CD8-positive, alpha-beta memory T cell (primary cell): ENCODE results near the gene GTPBP6. TPM values are rescaled to one million over a fixed set of nuclear protein-coding genes. Genes with fewer than 3 reads are reported as not detected.

Source experiments
- CTCF ChIA-PET: fragments of 350-600 bp; sonication (Branson Sonifier 250); formaldehyde crosslinking; loops from one replicate; lab custom pipeline; 2021; ENCODE audit warnings: antibody characterized with exemption; lab: Charles Lee
- POLR2A ChIA-PET: fragments of 350-600 bp; sonication (Branson Sonifier 250); formaldehyde crosslinking; loops from one replicate; lab custom pipeline; 2021; ENCODE audit warnings: antibody characterized with exemption; lab: Charles Lee
- DNase-seq, 5 donors: peaks; one replicate each; pipeline versions ENCODE4 v3.0.0 to v3.0.0-alpha.2; 2020 to 2022; ENCODE audit warnings: mixed read lengths in 1 of 5
- H3K27ac ChIP-seq: one replicate; pipeline ENCODE4 v1.7.0; 2013; ENCODE audit warnings: low read depth, mild to moderate bottlenecking, low read length, moderate library complexity
- H3K27me3 ChIP-seq: 2 replicates; pipeline ENCODE4 v1.7.0; 2013; ENCODE audit warnings: low read length, mild to moderate bottlenecking; ENCODE audit not compliant: insufficient read depth, poor library complexity, severe bottlenecking
- H3K36me3 ChIP-seq: 2 replicates; pipeline ENCODE4 v1.7.0; 2013; ENCODE audit warnings: mild to moderate bottlenecking, low read length, moderate library complexity; ENCODE audit not compliant: insufficient read depth
- H3K4me1 ChIP-seq: 2 replicates; pipeline ENCODE4 v1.7.0; 2013; ENCODE audit warnings: mild to moderate bottlenecking, low read length, moderate library complexity; ENCODE audit not compliant: insufficient read depth
- H3K4me3 ChIP-seq: 2 replicates; pipeline ENCODE4 v1.7.0; 2013; ENCODE audit warnings: mild to moderate bottlenecking, low read length
- H3K9me3 ChIP-seq: 2 replicates; pipeline ENCODE4 v1.7.0; 2013; ENCODE audit warnings: mild to moderate bottlenecking, low read length
- H3K27ac Mint-ChIP-seq, 8 donors: one replicate each; pipeline ENCODE4 v1.8.0; 2020 to 2021; ENCODE audit warnings: mixed read lengths in 8 of 8, mild to moderate bottlenecking in 6 of 8, inconsistent platforms in 3 of 8, moderate library complexity in 3 of 8
- H3K27me3 Mint-ChIP-seq, 2 donors: one replicate each; pipeline ENCODE4 v1.8.0; 2020 to 2021; ENCODE audit warnings: mixed read lengths in 2 of 2, mild to moderate bottlenecking in 1 of 2, moderate library complexity in 1 of 2
- H3K36me3 Mint-ChIP-seq, 3 donors: one replicate each; pipeline ENCODE4 v1.8.0; 2020 to 2021; ENCODE audit warnings: mixed read lengths in 3 of 3, inconsistent platforms in 1 of 3, mild to moderate bottlenecking in 1 of 3
- H3K4me1 Mint-ChIP-seq, 3 donors: one replicate each; pipeline ENCODE4 v1.8.0; 2020 to 2021; ENCODE audit warnings: mixed read lengths in 3 of 3, inconsistent platforms in 1 of 3, mild to moderate bottlenecking in 1 of 3
- H3K4me3 Mint-ChIP-seq, 7 donors: one replicate each; pipeline ENCODE4 v1.8.0; 2020 to 2021; ENCODE audit warnings: mixed read lengths in 7 of 7, mild to moderate bottlenecking in 6 of 7, moderate library complexity in 4 of 7, inconsistent platforms in 2 of 7
- H3K9me3 Mint-ChIP-seq, 5 donors: one replicate each; pipeline ENCODE4 v1.8.0; 2020 to 2022; ENCODE audit warnings: mixed read lengths in 5 of 5, mild to moderate bottlenecking in 3 of 5, moderate library complexity in 2 of 5, inconsistent platforms in 1 of 5
- polyA plus RNA-seq: library from polyadenylated mRNA; unstranded; fragments of 300-500 nt; fragmentation: Illumina TruSeq; gene quantifications from one replicate; pipeline ENCODE4 v1.2.3, GENCODE V29; 2021
- total RNA-seq, 2 experiments: library from RNA; stranded (reverse); gene quantifications; one replicate each; pipeline ENCODE4 v1.2.3, GENCODE V29; 2021

The GTPBP6 gene
- total and polyA plus RNA-seq, 3 experiments from 2014 or later = 55.7 to 78.5 (median 77.8) TPM

GRCh38 chrX:361231-362145, 42.9 kb upstream of the GTPBP6 start:
- H3K36me3 ChIP-seq = no peaks in the 10 kb centered on the region
- Mint-ChIP-seq H3K4me3 (no peak overlapping the region), H3K36me3 (peaks cover 19 to 38% (median 37%) of the 10 kb centered on the region in 3 donors), H3K4me1 (peaks cover 14 to 15% (median 15%) of the 10 kb centered on the region in 3 donors), H3K9me3 (peaks cover 8 to 19% (median 13%) of the 10 kb centered on the region in 5 donors), H3K27me3 (no peaks in the 10 kb centered on the region), H3K27ac (no peak overlapping the region)
- no peaks in the 10 kb centered on the region for H3K27me3 ChIP-seq
- no peak overlapping the region for H3K27ac ChIP-seq
- peaks cover 5% of the 10 kb centered on the region for H3K9me3 ChIP-seq
- peak in 1 of 5 donors; percentile 39 for DNase-seq
- ChIA-PET CTCF (no interaction called here), POLR2A (no interaction called here)
- H3K4me3 ChIP-seq = no peak overlapping the region
- peaks cover 15% of the 10 kb centered on the region for H3K4me1 ChIP-seq

GRCh38 chrX:360496-361150, 42.0 kb upstream of the GTPBP6 start:
- peaks cover 8 to 19% (median 13%) of the 10 kb centered on the region in 5 donors for H3K9me3 Mint-ChIP-seq
- no peaks in the 10 kb centered on the region for H3K27me3 Mint-ChIP-seq
- no peak overlapping the region for H3K27ac ChIP-seq
- H3K9me3 ChIP-seq = peaks cover 5% of the 10 kb centered on the region
- H3K27me3 ChIP-seq = no peaks in the 10 kb centered on the region
- DNase-seq = peak in 1 of 5 donors; percentile 24
- no peak overlapping the region for H3K4me3 ChIP-seq
- peaks cover 19 to 39% (median 37%) of the 10 kb centered on the region in 3 donors for H3K36me3 Mint-ChIP-seq
- peaks cover 17% of the 10 kb centered on the region for H3K4me1 ChIP-seq
- CTCF ChIA-PET = no interaction called here
- POLR2A ChIA-PET = no interaction called here
- no peak overlapping the region for H3K4me3 Mint-ChIP-seq
- H3K4me1 Mint-ChIP-seq = peaks cover 16 to 21% (median 16%) of the 10 kb centered on the region in 3 donors
- no peak overlapping the region for H3K27ac Mint-ChIP-seq
- no peaks in the 10 kb centered on the region for H3K36me3 ChIP-seq

GRCh38 chrX:358651-359143, 40.1 kb upstream of the GTPBP6 start:
- POLR2A ChIA-PET = no interaction called here
- peak in 1 of 5 donors; percentile 32 for DNase-seq
- peak overlapping the region in 1 of 8 donors; percentile 14 for H3K27ac Mint-ChIP-seq
- CTCF ChIA-PET = no interaction called here
- Histone ChIP-seq H3K36me3 (no peaks in the 10 kb centered on the region), H3K4me1 (peaks cover 17% of the 10 kb centered on the region), H3K27ac (no peak overlapping the region), H3K27me3 (no peaks in the 10 kb centered on the region), H3K9me3 (peaks cover 5% of the 10 kb centered on the region), H3K4me3 (no peak overlapping the region)
- H3K9me3 Mint-ChIP-seq = peaks cover 8 to 19% (median 13%) of the 10 kb centered on the region in 5 donors
- H3K36me3 Mint-ChIP-seq = peaks cover 19 to 43% (median 37%) of the 10 kb centered on the region in 3 donors
- peaks cover 16 to 22% (median 16%) of the 10 kb centered on the region in 3 donors for H3K4me1 Mint-ChIP-seq
- H3K27me3 Mint-ChIP-seq = no peaks in the 10 kb centered on the region
- no peak overlapping the region for H3K4me3 Mint-ChIP-seq

GRCh38 chrX:357693-358471, 39.3 kb upstream of the GTPBP6 start:
- no peaks in the 10 kb centered on the region for H3K27me3 ChIP-seq
- peak in 3 of 5 donors; percentile 48 to 72 (median 55) for DNase-seq
- H3K36me3 ChIP-seq = no peaks in the 10 kb centered on the region
- Mint-ChIP-seq H3K27me3 (no peaks in the 10 kb centered on the region), H3K36me3 (peaks cover 19 to 45% (median 33%) of the 10 kb centered on the region in 3 donors), H3K27ac (peak overlapping the region; percentile 66 to 96 (median 87)), H3K4me3 (peak overlapping the region in 6 of 7 donors; percentile 1 to 86 (median 34)), H3K9me3 (peaks cover 8 to 19% (median 13%) of the 10 kb centered on the region in 5 donors), H3K4me1 (peaks cover 16 to 22% (median 16%) of the 10 kb centered on the region in 3 donors)
- H3K4me3 ChIP-seq = no peak overlapping the region
- ChIA-PET POLR2A (no interaction called here), CTCF (no interaction called here)
- H3K27ac ChIP-seq = no peak overlapping the region
- H3K9me3 ChIP-seq = peaks cover 5% of the 10 kb centered on the region
- H3K4me1 ChIP-seq = peaks cover 17% of the 10 kb centered on the region

GRCh38 chrX:357035-357692, 38.6 kb upstream of the GTPBP6 start:
- H3K27ac Mint-ChIP-seq = peak overlapping the region; percentile 66 to 97 (median 87)
- H3K9me3 ChIP-seq = peaks cover 5% of the 10 kb centered on the region
- H3K4me3 ChIP-seq = no peak overlapping the region
- H3K4me1 ChIP-seq = peaks cover 17% of the 10 kb centered on the region
- DNase-seq = no peak
- peaks cover 14 to 22% (median 16%) of the 10 kb centered on the region in 3 donors for H3K4me1 Mint-ChIP-seq
- POLR2A ChIA-PET = no interaction called here
- H3K27me3 ChIP-seq = no peaks in the 10 kb centered on the region
- CTCF ChIA-PET = no interaction called here
- no peaks in the 10 kb centered on the region for H3K27me3 Mint-ChIP-seq
- peaks cover 8 to 15% (median 13%) of the 10 kb centered on the region in 5 donors for H3K9me3 Mint-ChIP-seq
- H3K36me3 Mint-ChIP-seq = peaks cover 18 to 42% (median 29%) of the 10 kb centered on the region in 3 donors
- peak overlapping the region; percentile 1 to 86 (median 32) for H3K4me3 Mint-ChIP-seq
- H3K36me3 ChIP-seq = no peaks in the 10 kb centered on the region
- no peak overlapping the region for H3K27ac ChIP-seq

GRCh38 chrX:356385-357034, 37.9 kb upstream of the GTPBP6 start:
- Histone ChIP-seq H3K36me3 (no peaks in the 10 kb centered on the region), H3K27me3 (no peaks in the 10 kb centered on the region), H3K4me3 (no peak overlapping the region), H3K27ac (no peak overlapping the region), H3K4me1 (peaks cover 17% of the 10 kb centered on the region), H3K9me3 (peaks cover 5% of the 10 kb centered on the region)
- peak overlapping the region in 7 of 8 donors; percentile 17 to 97 (median 79) for H3K27ac Mint-ChIP-seq
- DNase-seq = no peak
- H3K9me3 Mint-ChIP-seq = peaks cover 8 to 14% (median 13%) of the 10 kb centered on the region in 5 donors
- POLR2A ChIA-PET = no interaction called here
- CTCF ChIA-PET = no interaction called here
- peak overlapping the region in 1 of 7 donors; percentile 68 for H3K4me3 Mint-ChIP-seq
- no peaks in the 10 kb centered on the region for H3K27me3 Mint-ChIP-seq
- H3K4me1 Mint-ChIP-seq = peaks cover 14 to 22% (median 16%) of the 10 kb centered on the region in 3 donors
- peaks cover 17 to 38% (median 26%) of the 10 kb centered on the region in 3 donors for H3K36me3 Mint-ChIP-seq
